Measurements from ENCODE around the gene ANGPTL4.

Gene ANGPTL4

GRCh38 chr19:8397271-8397670, 33.3 kb downstream of the ANGPTL4 start:
- DNase-seq (ENCODE audit: low read depth) = no peak
- TF ChIP-seq CTCF (IDR thresholded peaks at IDR 0.05; ENCODE audit: low read depth, low read length, missing control alignments) = no peak
- H3K4me3 ChIP-seq (ENCODE audit: low read depth, low read length) = no peak overlapping the region

- TF ChIP-seq CTCF (IDR thresholded peaks at IDR 0.05; ENCODE audit: low read depth, low read length, missing control alignments) = no peak
- DNase-seq (ENCODE audit: low read depth) = no peak
Observed at GRCh38 chr19:8397746-8398310, 33.9 kb downstream of the ANGPTL4 start.

GRCh38 chr19:8398311-8398771, 34.4 kb downstream of the ANGPTL4 start:
- no peak for DNase-seq (ENCODE audit: low read depth)
- no peak overlapping the region for H3K4me3 ChIP-seq (ENCODE audit: low read depth, low read length)
- no peak for TF ChIP-seq CTCF (IDR thresholded peaks at IDR 0.05; ENCODE audit: low read depth, low read length, missing control alignments)

More at GRCh38 chr19:8397746-8398310, 33.9 kb downstream of the ANGPTL4 start:
- H3K4me3 ChIP-seq (ENCODE audit: low read depth, low read length) = no peak overlapping the region

GRCh38 chr19:8399681-8400188, 35.8 kb downstream of the ANGPTL4 start:
- no peak for TF ChIP-seq CTCF (IDR thresholded peaks at IDR 0.05; ENCODE audit: low read depth, low read length, missing control alignments)

GRCh38 chr19:8401981-8402411, 38.0 kb downstream of the ANGPTL4 start:
- TF ChIP-seq CTCF (IDR thresholded peaks at IDR 0.05; ENCODE audit: low read depth, low read length, missing control alignments) = no peak
- no peak for DNase-seq (ENCODE audit: low read depth)
- no peak overlapping the region for H3K4me3 ChIP-seq (ENCODE audit: low read depth, low read length)

More at GRCh38 chr19:8399681-8400188, 35.8 kb downstream of the ANGPTL4 start:
- no peak for DNase-seq (ENCODE audit: low read depth)
- H3K4me3 ChIP-seq (ENCODE audit: low read depth, low read length) = no peak overlapping the region

- H3K4me3 ChIP-seq (ENCODE audit: low read depth, low read length) = no peak overlapping the region
- TF ChIP-seq CTCF (IDR thresholded peaks at IDR 0.05; ENCODE audit: low read depth, low read length, missing control alignments) = no peak
- no peak for DNase-seq (ENCODE audit: low read depth)
Observed at GRCh38 chr19:8403098-8403819, 39.3 kb downstream of the ANGPTL4 start.
